ENCODE data around the gene DAPK2.
A peak's percentile ranks its signal among the peaks of the same experiment; 100 is the strongest.
"Not testable (repeated sequence)": the region's sequence is repeated elsewhere in the genome, so short reads cannot be mapped to it uniquely, and the experiment has no call there.

The DAPK2 gene

GRCh38 chr15:63909819-63910437 lies 136.4 kb downstream of the DAPK2 start:
- no peak for DNase-seq

DNA sequence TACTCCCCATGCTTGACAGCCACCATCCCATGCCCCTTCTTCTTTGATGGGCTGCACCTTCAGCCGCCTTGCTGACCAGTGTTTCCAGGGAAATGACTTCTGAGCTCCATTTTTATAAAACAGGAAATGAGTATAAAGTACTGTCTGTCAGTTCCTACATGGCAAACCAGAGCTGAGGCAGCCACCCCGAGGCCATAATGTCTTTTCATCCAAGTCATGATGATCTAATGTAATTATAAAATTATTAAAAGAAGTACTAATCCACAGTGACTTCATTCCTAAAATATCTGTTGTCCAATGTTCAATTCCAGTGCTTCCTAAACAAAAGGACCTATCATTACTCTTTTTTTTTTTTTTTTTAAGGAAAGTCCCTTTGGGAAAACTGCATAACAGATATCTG lies 137.3 kb downstream of the DAPK2 start:
- no peak for DNase-seq

GRCh38 chr15:63908281-63908680 lies 138.0 kb downstream of the DAPK2 start:
- no peak for DNase-seq

DNA sequence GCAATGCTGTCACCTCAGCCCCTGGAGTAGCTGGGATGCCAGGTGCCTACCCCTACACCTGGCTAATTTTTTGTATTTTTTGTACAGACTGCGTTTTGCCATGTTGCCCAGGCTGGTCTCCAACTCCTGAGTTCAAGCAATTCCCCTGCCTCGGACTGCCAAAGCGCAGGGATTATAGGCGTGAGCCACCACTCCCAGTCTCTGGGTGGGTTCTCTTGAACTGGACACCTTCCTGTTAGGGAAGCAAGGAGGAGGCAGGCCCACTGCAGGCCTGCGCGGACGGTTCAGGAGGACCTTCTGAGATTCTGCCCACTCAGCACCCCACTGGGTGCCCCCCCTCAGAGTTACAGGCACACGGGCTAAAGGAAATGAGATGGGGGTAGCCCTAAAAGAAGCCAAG lies 138.8 kb downstream of the DAPK2 start:
- DNase-seq, result no peak

DNA sequence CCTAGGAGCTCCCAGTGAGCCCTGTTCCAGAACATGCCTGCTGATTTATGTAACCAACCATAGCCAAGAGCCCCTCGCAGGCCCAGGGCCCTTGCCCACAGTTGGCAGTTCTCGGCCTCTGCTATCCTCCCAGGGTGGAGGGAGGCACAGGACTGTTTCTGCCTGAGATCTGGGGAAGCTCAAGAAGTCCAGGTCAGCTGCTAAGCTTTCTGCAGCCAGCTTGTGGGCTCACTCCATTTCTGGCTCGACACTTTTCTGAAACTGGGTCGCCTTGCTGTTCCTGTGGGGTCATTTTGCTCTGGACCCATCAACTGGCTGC lies 140.1 kb downstream of the DAPK2 start:
- no peak for DNase-seq

GRCh38 chr15:63905558-63906265 lies 140.6 kb downstream of the DAPK2 start:
- DNase-seq, result no peak

- no peak for DNase-seq
Observed at GRCh38 chr15:63905131-63905530, 141.2 kb downstream of the DAPK2 start.

DNA sequence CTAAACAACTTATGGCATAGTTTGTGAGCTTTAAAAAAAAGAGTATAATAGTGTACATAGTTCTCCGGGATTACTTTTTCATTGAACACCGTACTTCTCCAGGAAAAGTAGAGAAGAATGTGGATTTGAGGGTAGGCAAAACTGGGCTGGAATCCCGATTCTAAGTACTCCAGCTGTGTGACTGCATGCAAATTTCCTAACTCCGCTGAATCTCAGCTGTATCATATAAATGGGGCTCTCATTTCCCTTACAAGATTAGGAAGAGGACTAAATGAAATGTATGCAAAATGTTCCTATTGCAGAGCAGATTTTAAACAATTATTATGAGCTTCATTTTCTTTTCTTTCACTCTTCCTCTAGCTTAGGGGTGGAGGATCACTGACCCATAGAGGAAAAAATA lies 142.2 kb downstream of the DAPK2 start:
- no peak for DNase-seq

GRCh38 chr15:63902671-63903035 lies 143.6 kb downstream of the DAPK2 start:
- DNase-seq, result no peak

DNA sequence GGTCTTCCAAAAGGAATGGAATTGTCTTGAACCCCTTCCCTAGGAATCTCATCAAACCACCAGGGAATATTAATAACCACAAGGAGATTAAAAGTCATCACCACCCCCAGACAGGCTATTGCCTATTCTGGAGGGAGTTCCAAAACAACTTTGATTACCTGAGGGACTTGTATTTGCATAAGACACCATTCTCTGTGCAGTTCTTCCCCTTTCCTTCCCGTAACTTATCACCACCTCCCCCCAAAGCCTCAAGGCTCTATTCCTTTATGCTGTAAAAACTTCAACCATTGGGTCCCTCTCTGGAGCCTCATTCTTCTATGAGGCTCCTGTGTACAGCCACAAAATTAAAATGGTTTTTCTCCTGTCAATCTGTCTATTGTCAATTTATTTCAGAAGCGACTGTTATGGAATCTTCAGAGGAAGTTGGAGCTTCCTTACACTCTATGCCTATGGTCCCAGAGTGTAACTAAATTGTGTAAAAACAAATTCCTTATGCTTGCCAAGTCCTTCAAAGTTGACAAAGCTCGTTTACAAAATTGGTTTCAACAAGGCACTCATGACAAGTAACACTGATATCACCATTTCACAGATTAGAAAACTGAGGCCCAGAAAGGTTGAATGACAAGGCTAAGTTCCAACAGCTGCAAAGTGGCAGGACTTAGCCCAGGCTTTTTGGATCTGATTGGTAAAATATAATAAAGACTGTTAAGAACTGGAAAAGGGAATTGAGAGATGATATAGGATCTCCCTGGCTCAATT lies 144.2 kb downstream of the DAPK2 start:
- DNase-seq, result no peak

DNA sequence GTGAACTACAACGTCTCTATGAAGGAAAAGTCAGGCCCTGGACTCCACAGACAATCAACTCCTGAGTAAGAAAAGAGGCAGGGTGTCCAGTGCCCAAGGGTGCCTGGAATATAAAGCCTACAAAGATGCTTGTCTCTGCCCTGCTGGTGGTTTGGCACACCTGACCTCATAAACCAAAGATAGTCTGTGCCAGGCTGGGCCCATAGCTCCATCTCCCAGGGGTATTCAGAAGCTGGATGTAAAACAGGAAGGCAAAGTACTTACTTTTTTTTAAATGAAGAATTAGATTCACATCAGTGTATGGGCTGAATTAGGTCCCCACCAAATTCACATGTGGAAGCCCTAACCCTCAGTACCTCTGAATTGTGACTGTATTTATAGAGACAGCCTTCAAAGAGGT lies 146.0 kb downstream of the DAPK2 start:
- DNase-seq, result no peak

DNA sequence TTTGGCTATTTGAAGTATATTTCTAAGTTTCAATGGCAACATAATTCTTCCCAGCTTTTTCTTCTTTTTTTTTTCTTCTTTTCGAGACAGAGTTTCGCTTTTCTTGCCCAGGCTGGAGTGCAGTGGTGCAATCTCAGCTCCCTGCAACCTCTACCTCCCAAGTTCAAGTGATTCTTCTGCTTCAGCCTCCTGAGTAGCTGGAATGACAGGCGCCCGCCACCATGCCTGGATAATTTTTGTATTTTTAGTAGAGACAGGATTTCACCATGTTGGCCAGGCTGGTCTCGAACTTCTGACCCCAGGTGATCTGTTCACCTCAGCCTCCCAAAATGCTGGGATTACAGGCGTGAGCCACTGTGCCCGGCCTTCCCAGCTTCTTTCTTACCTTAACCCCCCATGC lies 146.7 kb downstream of the DAPK2 start:
- DNase-seq, result not testable (repeated sequence)

- DNase-seq, result no peak
Observed at GRCh38 chr15:63899193-63899592, 147.1 kb downstream of the DAPK2 start.

GRCh38 chr15:63896336-63897115 lies 149.8 kb downstream of the DAPK2 start:
- DNase-seq, result no peak

GRCh38 chr15:63895787-63896218 lies 150.5 kb downstream of the DAPK2 start:
- DNase-seq, result no peak

- no peak for DNase-seq
Observed at GRCh38 chr15:63895194-63895593, 151.1 kb downstream of the DAPK2 start.

DNA sequence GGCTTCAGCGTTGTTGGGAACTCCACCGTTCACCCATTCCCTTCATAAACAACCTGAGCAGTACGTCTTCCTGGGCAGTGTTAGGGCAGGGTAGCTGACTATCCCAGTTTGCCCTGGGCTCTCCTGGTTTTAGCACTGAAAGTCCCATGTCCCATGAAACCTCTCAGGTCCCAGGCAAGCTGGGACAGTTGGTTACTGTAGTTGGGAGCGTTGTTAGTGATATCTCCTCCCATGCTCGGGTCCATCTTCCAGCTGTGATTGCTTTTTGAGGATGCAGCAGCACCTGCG lies 151.7 kb downstream of the DAPK2 start:
- DNase-seq, result no peak

DNA sequence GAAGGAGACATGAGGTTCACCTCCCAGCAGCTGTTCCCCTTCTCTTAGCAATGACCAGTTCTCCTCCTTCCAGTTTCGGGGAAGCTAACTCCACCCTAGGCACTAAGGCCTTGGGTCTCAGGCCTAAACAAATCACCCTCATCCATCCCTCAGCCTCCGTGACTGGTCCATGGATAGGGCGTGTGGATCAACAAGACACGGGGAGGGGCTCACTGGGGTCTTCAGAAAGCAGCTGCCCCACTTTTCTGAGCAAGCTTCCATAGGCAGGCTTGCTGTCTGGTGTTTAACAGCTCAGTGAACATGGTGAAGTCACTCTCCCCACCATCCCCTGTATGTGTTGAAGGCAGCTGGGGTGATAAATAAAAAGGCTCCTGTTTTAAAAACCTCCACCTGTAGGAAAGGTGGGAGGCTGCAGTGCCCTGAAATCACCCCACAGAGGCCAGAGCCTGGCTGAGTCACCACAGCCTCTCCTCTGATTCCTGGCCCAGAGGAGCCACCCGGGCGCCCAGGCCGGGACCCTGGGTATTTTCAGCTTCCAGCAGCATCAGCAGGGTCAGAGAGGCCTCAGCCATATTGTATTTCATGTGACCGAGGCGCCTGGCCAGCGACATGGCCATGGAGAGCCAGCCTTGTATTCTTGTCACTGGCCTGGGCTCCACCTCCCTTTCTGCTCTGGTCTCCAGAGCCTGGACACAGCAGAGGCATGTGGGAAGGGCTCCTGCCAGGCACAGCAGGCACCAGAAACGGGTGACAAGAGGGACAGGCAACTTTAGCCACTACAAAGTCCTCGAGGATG lies 152.2 kb downstream of the DAPK2 start:
- DNase-seq, result no peak

DNA sequence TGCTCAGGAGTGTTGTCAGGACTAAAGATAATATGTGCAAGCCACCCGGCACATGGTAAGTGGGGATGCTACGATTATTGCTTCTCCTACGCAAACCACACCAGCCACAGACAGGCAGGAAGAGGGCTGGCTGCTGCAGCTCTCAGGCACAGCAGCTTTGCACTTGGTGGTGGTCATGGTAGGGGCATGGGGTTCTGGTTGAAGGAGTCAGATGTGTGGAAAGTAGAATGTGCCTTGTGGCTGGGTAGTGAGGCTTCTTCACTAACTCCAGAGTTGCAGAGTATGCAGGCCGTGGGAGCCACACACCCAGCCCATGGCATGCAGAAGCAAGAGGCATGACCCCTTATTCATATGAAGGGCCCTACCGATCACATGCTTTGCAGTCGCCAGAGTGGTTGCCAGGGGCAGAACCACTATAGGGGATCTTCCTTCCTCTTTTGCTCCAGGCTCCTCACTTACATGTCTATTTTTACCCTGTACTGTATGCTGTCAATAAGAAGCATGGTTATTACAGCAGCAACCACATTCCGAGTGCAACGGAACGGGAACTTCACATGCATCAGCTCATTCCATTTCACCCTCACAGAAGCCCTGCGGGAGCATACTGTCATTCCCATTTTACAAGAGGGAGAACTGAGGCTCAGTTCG lies 153.4 kb downstream of the DAPK2 start:
- no peak for DNase-seq

DNA sequence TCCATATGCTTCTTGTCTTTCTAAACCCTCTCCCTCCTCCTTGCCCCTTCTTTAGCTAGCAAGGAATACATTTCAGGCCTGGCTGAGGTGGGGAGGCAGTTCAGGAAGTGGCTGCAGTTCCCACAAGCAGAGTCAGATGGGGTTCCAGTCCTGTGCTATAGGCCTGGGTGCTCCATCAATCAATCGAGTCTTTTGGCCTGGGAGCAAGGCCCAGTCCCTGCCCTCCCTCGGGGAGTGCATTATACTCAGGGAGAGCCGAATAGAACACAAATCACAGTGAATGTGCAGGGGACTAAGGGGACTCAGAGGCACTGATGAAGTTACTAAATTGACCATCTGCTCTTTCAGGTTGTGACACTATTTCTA lies 154.5 kb downstream of the DAPK2 start:
- DNase-seq, result no peak

DNA sequence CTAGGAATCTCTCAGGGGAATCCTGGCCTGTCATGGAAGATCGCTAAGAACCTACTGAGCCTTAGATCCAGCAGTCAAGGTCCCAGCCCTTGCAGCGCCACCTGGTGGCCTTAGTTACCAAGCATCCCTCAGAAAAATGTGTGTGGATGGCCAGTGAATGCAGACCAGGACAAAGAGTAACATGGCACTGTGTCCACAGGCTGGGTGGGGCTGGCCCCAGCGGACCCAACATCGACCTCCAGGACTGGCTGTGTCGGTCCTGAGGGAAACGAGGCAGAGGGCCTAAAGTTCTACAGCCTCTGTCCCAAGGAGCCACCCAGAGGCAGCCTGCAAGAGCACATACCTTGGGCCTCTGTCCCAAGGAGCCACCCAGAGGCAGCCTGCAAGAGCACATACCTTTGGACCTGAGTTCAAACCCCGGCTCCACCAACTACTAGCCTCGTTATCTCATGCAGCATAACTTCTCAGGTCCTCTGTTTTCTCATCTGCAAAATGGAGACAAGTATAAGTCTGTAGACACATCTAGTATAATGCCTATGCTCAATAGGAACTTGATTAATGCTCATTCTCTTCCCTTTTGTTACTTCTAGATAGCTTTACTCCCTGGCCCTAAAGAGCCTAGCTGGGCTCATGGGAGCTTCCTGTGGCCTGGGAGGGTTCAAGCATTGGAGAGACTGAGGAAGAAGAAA lies 155.1 kb downstream of the DAPK2 start:
- DNase-seq, result peak; percentile 23

DNA sequence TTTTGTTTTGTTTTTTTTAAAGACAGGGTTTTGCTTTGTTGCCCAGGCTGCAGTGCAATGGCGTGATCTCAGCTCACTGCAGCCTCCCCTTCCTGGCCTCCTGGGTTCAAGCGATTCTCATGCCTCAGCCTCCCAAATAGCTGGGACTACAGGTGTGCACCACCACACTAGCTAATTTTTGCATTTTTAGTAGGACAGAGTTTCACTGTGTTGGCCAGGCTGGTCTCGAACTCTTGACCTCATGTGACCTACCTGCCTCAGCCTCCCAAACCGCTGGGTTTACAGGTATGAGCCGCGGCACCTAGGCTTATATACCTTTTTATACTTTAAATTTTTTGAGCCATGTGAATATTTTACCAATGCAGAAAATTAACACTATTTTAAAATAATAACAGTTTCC lies 155.7 kb downstream of the DAPK2 start:
- no peak for DNase-seq
